Measurements from ENCODE around the gene CACNA1H.

The CACNA1H gene

GRCh38 chr16:1123525-1124230, 29.2 kb upstream of the CACNA1H start:
- no peak for DNase-seq

GRCh38 chr16:1124291-1124690, 28.6 kb upstream of the CACNA1H start:
- DNase-seq = no peak

GRCh38 chr16:1124795-1125194, 28.1 kb upstream of the CACNA1H start:
- no peak for DNase-seq

- DNase-seq = peak; percentile 2
These were observed 27.4 kb upstream of the CACNA1H start for GRCh38 chr16:1125471-1125870.

GRCh38 chr16:1126044-1126443, 26.9 kb upstream of the CACNA1H start:
- DNase-seq = no peak

- no peak for DNase-seq
These were observed 26.3 kb upstream of the CACNA1H start for GRCh38 chr16:1126586-1126985.

GRCh38 chr16:1127101-1127500, 25.8 kb upstream of the CACNA1H start:
- no peak for DNase-seq

- DNase-seq = no peak
These were observed 24.8 kb upstream of the CACNA1H start for GRCh38 chr16:1127971-1128715.

GRCh38 chr16:1129106-1129960, 23.6 kb upstream of the CACNA1H start:
- no peak for DNase-seq

GRCh38 chr16:1130382-1130781, 22.5 kb upstream of the CACNA1H start:
- DNase-seq = no peak

- no peak for DNase-seq
These were observed 21.4 kb upstream of the CACNA1H start for GRCh38 chr16:1131378-1131994.

- DNase-seq = no peak
These were observed 20.5 kb upstream of the CACNA1H start for GRCh38 chr16:1132431-1132830.

GRCh38 chr16:1133271-1133670, 19.6 kb upstream of the CACNA1H start:
- no peak for DNase-seq

- DNase-seq = no peak
These were observed 18.9 kb upstream of the CACNA1H start for GRCh38 chr16:1133810-1134520.

GRCh38 chr16:1134776-1135458, 18.0 kb upstream of the CACNA1H start:
- DNase-seq = no peak

GRCh38 chr16:1135459-1135825, 17.5 kb upstream of the CACNA1H start:
- DNase-seq = no peak

- DNase-seq = no peak
These were observed 15.3 kb upstream of the CACNA1H start for GRCh38 chr16:1137604-1138003.

- no peak for DNase-seq
These were observed 12.2 kb upstream of the CACNA1H start for GRCh38 chr16:1140582-1141162.

- no peak for DNase-seq
These were observed 11.7 kb upstream of the CACNA1H start for GRCh38 chr16:1141191-1141590.

- no peak for DNase-seq
These were observed 11.2 kb upstream of the CACNA1H start for GRCh38 chr16:1141716-1142115.

GRCh38 chr16:1142911-1143310, 10.0 kb upstream of the CACNA1H start:
- no peak for DNase-seq
